ENCODE measurements around the gene PTPRJ.

Gene PTPRJ

DNA sequence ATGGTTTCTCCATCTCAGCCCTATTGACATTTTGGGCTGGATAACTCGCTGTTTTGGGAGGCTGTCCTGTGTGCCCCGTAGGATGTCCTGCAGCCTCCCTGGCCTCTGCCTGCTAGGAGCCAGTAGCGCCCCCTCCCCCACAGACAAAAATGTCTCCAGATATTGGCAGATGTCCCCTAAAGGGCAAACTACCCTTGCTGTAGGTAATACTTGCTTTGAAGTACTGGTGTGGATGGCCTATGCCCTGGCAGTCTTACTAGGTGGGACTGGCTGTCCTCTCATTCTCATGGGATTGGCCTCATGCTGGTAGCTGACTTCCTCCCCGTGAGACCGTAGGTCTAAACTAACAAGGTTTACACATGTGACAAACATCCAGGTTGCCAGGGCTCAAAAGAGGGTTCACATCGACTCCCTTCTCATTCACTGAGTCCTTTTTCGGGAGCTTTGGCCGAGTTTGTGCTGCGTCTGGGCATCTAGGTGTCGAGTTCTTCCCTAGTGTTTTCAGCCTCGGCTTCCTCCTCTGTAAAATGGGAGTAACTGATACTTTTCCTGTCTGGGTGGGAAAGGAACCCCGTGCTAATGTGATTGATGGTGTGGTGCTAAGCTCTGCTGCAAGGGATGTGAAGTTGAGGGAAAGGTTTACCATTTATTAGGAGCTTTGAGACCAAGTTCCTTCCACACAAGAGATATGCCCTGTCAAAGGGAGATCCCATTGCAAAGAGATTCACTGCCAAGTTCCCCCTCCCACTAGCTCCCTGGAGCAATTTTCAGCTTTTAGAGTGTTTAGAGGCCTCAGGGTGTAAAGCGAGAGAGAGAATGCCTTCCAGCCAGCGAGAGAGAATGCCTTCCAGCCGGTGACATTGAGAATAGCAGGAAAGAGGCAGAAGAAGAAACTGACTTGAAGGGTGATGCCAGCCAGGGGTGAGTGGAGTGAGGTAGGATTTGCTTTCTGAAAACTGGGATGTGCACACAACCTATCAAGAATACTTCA is 17.0 kb downstream of the PTPRJ start:
- DNase-seq (ENCODE audit: low spot score): no peak

DNA sequence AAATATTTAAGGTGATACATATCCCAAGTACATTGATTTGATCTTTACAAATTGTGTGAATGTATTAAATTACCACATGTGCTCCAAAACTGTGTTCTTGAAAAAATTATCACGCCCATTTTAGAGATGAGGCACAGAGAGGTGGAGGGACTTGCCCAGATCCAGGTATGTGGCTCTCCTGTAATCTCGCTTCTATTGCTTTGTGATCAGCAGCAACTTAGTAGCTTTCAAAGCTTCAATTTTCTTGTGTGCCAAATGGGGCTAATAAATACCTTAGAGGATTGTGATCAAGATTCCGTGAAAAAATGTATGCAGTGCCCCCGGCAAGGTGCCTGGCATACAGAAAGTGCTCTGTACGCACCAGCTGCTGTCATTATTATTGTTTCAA is 18.0 kb downstream of the PTPRJ start:
- DNase-seq (ENCODE audit: low spot score): no peak

DNA sequence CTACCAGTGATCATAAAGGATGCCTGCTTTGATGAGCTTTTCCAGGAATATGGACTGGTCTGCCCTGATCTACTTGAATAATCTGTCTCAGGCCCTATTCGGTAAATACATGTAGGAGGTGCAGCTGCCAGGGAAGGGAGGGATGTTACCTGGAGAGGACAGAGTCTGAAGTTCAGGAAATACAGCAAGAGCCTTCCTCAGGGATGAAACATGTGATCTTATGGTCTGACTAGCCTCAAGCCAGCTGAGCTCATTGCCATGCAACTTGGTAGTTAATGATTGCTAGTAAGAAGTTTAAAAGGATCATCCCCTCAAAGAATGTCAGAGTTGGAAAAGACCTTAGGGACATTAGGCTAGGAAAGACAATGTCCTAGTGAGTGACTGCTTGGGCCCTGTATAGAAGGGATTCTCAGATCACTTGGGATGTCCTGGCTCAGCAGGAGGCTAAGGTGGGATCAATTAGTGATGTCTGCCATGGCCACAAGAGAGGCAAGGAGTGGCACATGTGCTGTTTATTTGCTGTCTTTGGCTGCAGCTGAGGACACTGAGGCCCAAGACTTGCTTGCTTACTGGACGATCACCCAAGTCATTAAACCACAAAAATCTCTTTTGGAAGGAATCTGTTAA is 18.5 kb downstream of the PTPRJ start:
- no peak for DNase-seq (ENCODE audit: low spot score)

DNA sequence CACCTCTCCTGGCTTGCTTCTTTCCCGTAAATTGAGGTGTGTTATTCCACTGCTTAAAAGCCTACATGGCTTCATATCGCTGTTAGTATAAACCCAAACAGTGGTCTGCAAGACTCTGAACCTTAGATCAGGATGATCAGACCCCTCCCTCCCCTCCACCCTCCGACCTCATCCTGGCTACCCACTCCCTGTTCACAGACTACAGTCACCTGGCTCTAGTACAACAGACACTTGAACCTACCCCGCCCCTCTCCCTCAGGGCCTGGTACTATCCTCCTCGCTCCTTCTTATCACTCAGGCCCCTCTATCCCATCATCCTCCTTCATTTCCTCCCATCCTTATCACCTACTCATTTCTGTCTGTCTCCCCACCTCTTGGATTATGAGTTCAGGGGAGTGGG is 20.1 kb downstream of the PTPRJ start:
- DNase-seq (ENCODE audit: low spot score): no peak

DNA sequence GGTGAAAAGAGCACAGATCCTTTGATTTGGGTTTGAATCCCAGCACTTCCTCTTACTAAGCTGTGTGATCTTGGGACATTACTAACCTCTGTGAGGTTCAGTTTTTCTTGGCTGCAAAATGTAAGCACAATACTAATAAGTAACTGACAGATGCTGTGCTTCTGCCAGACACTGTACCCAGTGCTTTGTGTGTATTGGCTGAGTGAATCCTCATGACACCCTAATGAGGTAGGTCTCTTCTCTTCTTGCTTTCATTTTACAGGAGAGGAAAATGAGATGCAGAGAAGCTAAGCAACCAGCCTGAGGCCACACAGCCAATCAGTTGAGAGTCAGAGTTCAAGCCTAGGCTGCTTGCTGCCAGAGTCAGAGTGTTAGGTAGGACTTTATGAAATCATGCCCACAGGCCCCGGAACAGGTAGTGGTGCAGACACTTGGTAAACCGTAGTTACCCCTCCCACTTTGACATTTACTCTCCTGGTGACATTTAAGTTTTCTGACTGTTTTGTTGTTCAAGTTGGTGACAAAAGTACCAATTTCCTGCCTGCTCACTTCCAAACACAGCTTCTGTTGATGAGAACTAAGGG is 21.2 kb downstream of the PTPRJ start:
- peak; percentile 63 for DNase-seq (ENCODE audit: low spot score)

DNA sequence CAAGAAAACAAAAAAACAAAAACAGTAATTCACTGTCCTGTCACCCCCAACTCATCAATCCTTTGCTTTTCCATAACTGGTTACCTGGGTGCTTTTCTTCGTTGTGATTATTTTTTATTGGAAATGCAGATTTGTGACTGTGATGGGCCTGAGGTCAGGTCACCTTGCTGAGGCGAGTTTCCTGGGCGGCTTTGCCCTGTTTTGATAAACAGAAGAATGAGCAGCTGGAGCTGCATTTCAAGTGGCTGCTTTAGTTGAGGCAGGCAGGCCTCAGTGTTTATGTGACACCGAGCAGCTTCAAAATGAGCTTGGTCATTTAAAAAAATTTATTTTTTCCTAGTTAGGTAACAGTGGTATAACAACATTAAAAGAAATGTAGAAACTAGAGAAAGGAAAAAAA is 22.2 kb downstream of the PTPRJ start:
- DNase-seq (ENCODE audit: low spot score): no peak

DNA sequence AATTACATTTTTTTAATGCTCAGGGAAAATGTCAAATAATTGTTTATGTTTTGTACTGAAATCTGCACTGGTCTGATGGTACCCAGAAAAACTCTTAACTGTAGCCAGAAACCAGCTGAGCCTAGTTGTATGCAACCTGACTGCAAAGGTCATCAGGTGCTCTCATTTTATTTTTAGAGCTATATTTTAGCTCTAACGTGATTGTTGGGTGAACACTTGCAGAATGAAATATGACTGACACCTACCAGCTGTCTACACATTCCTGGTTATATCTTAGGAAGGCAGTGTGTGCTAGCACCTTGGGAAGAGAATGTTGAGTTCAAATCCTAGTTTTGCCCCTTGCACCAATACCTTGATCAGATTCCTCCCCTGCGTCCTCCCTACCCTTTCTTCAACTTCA is 23.6 kb downstream of the PTPRJ start:
- DNase-seq (ENCODE audit: low spot score): no peak

DNA sequence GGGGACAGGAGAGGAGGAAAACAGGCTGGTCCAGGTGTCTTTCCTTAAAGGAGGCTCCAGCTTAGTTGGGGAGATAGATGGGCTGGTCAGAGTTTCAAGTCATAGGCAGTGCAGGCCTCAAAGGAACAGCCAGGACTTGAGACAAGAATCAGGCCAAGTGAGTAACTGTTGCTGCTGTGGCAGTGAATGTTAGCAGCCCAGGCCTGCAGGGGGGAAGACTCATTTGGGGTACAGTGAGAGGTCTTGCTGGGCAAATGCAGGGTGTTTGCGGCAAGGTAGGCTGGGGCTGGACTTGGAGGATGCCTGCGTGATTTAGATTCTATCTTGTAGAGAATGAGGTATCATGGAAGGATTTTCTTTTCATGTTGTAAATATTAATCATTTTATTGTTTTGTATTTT is 24.1 kb downstream of the PTPRJ start:
- DNase-seq (ENCODE audit: low spot score): no peak

DNA sequence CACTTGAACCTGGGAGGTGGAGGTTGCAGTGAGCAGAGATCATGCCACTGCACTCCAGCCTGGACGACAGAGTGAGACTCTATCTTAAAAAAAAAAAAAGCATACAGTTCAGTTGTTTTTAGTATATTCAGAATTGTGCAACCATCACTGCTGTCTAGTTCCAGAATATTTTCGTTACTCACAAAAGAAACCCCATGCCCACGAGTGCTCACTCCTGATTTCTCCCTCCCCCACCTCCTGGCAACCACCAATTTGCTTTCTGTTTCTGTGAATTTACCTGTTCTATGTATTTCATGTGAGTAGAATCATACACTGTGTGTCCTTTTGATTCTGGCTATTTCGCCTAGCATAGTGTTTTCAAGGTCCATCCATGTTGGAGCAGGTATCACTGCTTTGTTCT is 24.8 kb downstream of the PTPRJ start:
- DNase-seq (ENCODE audit: low spot score): no peak

DNA sequence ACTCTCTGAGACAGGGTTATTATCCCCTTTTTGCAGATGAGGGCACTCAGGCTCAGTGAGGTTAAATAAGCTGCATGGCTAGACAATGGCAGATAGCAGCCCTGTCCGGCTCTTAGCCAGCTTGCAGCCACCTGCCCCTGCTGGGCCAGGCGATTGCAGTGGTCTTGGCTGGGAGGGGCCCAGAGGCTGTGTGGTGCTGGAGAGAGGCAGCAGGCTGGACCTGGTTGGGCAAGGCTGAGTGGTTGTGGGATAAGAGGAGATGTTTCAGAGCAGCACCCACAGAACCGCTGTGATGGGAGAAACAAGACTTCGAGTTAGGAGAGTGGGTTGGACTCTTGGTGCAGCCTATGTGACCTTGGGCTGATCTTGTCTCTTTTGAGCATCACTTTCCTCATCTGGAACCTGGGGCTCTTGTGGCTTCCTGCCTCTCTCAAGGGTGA is 25.5 kb downstream of the PTPRJ start:
- no peak for DNase-seq (ENCODE audit: low spot score)

DNA sequence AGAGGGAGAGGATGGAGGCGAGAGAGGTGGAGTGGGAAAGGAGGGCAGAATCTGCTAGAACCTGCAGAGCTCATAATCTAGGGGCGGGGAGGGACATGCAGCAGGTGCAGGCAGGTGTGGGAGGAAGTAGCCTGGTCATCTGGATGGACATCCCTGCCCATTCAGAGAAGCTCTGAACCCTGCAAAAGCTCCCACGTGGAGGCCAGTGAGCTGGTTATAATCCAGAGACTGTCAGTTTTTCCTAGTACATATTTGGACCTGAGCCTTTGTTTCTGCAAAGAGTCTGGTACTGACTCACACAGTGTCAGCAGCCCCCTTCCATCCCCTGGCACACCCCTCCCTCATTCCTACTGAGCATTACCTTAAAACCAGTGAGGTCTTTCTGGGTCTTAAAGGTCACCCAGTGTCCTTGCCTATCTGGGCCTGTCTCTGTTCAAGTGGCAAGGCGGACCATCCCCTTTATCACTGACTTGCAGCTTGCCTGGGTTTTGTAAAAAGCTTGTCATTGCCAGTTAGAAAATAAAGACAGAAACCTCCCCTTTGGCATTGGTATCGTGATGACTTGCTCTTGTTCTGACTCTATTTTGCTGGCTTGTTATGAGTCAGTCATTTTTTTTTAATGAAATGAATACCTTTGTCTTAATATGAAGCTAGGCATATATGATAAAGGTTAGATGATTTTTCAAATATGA is 26.1 kb downstream of the PTPRJ start:
- peak; percentile 76 for DNase-seq (ENCODE audit: low spot score)

DNA sequence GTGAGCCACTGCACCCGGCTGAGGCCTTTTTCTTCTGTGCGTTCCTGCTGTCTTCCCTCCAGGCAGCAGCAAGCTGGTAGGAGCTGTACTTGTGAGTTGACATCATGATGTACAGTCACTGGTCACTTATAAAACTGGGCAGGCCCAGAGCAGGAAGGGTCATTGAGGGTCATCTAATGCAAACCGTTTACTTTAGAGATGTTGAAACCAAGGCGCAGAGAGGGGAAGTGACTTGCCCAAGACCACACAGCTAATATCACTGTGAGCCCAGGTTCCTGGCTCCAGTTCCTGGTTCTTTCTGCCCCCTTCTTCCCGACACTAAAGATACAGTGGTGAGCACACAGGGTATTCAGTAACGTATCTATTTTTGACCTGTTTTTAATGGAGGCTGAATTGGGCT is 27.3 kb downstream of the PTPRJ start:
- no peak for DNase-seq (ENCODE audit: low spot score)

DNA sequence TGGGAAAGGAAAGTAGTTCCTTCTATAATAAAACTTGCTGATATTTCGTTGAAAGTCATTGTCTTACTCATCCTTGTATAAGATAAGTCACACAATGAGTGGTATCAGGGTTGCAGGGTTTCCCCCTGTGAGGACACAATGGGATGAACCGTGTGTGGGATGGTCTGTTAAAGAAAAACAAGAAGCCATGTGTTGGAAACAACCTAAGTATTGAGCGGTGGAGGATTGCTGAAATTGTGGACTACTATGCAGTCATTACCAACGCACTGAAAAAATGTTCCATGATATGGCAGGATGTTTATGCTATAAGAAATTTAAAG is 28.6 kb downstream of the PTPRJ start:
- no peak for DNase-seq (ENCODE audit: low spot score)

DNA sequence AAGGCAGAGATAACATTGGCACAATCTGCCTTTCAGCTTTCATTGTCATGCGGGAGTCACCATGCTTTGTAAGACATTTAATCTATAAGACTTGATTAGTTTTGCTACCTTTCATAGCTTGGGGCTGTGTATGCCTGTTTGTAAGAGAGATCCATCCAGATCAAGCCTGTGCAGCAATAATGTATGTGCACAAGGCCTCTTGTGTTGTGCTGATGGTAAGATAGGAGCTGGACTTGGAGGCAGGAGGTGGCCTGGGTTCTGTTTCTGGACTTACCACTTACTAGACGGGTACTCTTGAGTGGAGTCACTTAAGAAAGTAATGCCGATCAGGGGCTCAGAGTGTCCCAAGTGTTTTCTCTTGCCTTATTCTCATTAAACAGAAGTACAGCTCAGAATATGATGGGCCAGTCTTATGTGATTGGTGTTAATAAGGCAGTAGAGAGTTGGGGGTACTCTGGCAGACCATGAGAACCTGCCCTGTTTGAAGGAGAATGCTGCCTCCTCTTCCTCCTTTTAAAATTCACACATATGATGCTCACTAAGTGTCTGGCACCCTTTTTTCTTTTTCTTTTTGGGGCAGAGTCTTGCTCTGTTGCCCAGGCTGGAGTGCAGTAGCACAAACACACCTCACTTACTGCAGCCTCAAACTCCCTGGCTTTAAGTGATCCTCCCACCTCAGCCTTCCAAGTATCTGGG is 30.9 kb downstream of the PTPRJ start:
- no peak for DNase-seq (ENCODE audit: low spot score)

DNA sequence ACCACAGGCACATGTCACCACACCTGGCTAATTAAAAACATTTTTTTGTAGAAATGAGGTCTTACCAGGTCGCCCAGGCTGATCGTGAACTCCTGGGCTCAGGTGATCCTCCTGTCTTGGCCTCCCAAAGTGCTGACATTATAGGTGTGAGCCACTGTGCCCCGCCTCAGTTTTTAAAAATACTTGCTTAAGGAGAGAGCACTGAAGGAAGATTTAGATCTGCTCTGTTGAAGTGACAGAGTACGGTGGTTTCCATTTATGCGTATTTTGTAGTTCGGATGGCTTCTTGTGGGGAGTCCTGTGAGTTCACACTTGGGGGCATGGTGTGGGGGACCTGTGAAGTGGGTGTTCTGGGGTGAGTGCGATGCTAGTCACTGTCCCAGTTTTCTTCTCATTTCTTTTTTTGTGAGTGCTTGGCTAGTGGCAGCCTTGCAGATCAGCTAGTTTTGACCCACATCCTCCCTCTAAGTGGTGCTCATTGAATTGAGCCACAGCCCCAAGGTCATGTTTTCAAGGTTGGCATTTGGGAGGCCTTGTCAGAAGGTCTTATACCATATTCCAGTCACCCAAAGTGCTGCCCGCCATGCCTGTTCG is 31.5 kb downstream of the PTPRJ start:
- no peak for DNase-seq (ENCODE audit: low spot score)

DNA sequence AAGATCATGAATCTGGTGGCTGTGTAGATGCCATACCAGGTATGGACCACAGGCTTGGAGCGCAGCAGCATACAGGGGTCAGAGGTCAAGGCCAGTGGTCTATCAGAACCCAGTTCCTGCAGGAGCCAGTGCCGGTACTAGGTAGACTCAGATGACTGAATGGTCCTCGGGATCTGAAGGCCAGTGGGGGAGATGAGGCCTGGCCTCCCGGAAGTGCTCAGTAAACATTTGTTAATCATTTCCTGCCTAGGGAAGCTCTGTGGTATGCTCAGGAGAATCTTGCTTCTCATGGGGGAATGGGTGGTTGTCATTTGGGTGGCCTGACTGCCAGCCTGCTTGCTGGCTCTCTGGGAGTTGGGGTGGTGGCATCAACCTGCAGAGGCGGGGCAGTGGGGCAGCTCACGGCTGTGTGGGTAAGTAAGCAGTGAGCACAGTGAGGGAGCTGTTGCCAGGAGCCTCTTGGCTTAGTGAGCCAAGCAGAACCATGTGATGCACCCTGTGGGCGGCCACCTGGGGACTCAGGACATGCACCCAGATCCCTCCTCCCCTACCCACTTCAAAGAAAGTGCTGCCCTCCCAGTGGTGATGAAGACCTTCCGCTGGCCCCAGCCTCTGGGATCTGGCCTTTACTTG is 33.0 kb downstream of the PTPRJ start:
- peak; percentile 67 for DNase-seq (ENCODE audit: low spot score)

DNA sequence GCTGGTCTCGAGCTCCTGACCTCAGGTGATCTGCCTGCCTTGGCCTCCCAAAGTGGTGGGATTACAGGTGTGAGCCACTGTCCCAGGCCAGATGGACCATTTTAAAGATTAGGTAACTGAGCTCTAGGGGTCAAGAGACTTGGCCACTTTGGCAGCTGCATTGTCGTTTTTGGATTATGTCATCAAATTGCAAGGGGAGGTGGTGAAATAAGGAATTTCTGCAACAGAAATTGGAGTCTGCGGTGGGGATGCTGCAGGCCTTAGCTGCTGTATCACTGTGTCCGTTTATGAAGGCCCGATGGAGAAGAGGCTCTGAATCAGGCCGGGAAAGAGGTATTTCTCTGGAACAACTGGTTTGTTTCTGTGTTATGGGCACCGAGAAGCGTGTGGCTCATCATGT is 34.6 kb downstream of the PTPRJ start:
- no peak for DNase-seq (ENCODE audit: low spot score)

DNA sequence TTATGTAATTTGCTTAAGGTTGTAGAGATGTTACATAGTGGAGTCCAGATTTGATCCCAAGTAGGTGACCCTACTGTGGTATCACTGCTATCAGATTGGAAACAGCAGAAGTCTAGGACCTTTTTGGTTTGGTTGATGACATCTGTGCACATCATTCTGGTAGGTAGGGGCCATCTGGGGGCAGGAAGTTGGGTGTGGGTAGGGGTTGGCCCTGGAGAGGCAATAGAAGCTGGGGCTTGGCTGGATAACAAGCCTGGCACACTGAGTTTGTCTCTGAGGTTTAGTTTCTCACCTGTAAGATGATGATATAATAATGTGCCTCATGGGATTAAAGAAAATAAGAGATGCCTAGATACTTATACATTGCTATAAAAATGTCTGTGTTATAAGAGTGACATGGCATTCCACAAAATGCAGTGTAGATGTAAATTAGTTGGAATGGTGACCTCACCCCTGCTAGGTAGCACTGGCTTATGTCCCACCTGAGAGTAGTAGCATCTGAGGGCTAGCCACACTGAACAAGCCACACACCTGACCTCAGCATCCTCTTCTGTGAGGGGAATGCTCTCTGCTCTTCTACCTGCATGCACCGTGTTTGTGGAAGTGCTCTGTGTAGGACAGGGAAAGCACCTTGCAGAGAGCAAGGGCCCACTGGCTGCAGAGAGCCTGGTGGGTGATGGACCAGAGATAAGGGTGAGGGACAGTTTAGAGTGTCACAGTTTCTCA is 36.9 kb downstream of the PTPRJ start:
- no peak for DNase-seq (ENCODE audit: low spot score)

DNA sequence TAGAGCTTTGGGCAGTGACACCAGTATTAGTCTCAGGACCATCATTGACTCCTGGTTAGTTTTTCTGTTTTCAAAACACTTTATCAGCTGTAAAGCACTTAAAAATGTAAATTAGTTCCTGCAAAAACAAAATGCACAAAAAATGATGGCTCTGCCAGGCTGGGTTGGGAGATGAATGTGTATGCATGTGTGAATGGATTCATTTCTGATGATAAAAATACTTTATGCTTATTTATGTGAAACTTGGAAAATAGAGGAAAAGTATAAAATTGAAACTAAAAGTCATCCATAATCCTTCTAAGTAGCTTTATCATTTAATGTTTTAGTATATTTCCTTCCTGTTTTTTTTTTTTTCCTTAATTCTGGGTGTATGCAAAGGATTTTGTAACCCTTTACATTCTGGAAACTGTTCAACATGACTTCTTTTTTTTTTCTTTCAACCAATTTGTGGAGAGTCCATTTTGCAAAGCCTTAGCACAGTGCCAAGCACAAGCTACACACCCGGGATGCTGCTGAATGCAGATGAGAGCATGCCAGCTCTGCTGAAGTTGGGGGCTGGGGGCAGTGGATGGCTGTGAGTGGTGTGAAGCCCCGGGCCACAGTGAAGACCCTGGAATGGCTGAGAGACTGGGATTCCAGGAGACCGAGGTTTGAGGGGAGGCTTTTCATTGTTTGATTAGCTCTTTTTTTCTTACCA is 37.6 kb downstream of the PTPRJ start:
- DNase-seq (ENCODE audit: low spot score): no peak
